ENCODE results near the gene SATB2.

Gene SATB2

GRCh38 chr2:199325881-199326280 is 131.9 kb downstream of the SATB2 start:
- no peaks in the 10 kb centered on the region for H3K36me3 ChIP-seq
- no peaks in the 10 kb centered on the region for H3K27me3 ChIP-seq
- no peaks in the 10 kb centered on the region for H3K4me1 ChIP-seq
- H3K9me3 ChIP-seq = no peaks in the 10 kb centered on the region
- no peak for TF ChIP-seq CTCF (IDR thresholded peaks at IDR 0.05; ENCODE audit: low read depth, low read length)
- no peak overlapping the region for H3K4me3 ChIP-seq (ENCODE audit: low read depth, low read length)
- DNase-seq = no peak

- no peak for DNase-seq
- no peaks in the 10 kb centered on the region for H3K36me3 ChIP-seq
Measured at GRCh38 chr2:199322151-199322550, 135.6 kb downstream of the SATB2 start.

GRCh38 chr2:199317646-199318045 is 140.1 kb downstream of the SATB2 start:
- no peak for TF ChIP-seq CTCF (IDR thresholded peaks at IDR 0.05; ENCODE audit: low read depth, low read length)
- Histone ChIP-seq H3K27me3 (no peaks in the 10 kb centered on the region), H3K4me1 (no peaks in the 10 kb centered on the region), H3K36me3 (no peaks in the 10 kb centered on the region), H3K4me3 (ENCODE audit: low read depth, low read length) (no peak overlapping the region), H3K9me3 (no peaks in the 10 kb centered on the region)
- no peak for DNase-seq

More at GRCh38 chr2:199322151-199322550, 135.6 kb downstream of the SATB2 start:
- no peak overlapping the region for H3K4me3 ChIP-seq (ENCODE audit: low read depth, low read length)
- H3K27me3 ChIP-seq = no peaks in the 10 kb centered on the region
- no peaks in the 10 kb centered on the region for H3K4me1 ChIP-seq
- no peaks in the 10 kb centered on the region for H3K9me3 ChIP-seq
- TF ChIP-seq CTCF (IDR thresholded peaks at IDR 0.05; ENCODE audit: low read depth, low read length) = no peak

DNA sequence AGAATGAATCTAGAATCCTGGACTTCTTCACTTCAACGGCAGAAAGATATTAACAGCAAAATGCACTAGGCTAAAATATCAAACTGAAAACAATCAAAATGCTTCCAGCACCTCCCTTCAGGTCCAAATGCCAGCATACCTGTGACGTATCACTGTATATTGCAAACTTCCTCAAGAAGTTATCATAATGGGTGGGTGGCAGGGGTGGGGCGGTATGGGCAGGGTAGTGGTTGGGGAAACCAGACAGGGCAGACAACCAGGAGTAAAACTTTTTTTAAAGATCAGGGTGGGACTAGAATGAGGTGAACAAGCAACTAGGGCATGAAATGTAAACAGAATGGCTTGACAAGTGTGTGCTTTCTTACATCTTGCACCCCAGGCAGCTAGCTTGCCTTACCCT is 140.9 kb downstream of the SATB2 start:
- no peak for DNase-seq
- no peaks in the 10 kb centered on the region for H3K36me3 ChIP-seq
- H3K27me3 ChIP-seq = no peaks in the 10 kb centered on the region
- no peaks in the 10 kb centered on the region for H3K9me3 ChIP-seq
- no peak for TF ChIP-seq CTCF (IDR thresholded peaks at IDR 0.05; ENCODE audit: low read depth, low read length)
- no peak overlapping the region for H3K4me3 ChIP-seq (ENCODE audit: low read depth, low read length)
- no peaks in the 10 kb centered on the region for H3K4me1 ChIP-seq

DNA sequence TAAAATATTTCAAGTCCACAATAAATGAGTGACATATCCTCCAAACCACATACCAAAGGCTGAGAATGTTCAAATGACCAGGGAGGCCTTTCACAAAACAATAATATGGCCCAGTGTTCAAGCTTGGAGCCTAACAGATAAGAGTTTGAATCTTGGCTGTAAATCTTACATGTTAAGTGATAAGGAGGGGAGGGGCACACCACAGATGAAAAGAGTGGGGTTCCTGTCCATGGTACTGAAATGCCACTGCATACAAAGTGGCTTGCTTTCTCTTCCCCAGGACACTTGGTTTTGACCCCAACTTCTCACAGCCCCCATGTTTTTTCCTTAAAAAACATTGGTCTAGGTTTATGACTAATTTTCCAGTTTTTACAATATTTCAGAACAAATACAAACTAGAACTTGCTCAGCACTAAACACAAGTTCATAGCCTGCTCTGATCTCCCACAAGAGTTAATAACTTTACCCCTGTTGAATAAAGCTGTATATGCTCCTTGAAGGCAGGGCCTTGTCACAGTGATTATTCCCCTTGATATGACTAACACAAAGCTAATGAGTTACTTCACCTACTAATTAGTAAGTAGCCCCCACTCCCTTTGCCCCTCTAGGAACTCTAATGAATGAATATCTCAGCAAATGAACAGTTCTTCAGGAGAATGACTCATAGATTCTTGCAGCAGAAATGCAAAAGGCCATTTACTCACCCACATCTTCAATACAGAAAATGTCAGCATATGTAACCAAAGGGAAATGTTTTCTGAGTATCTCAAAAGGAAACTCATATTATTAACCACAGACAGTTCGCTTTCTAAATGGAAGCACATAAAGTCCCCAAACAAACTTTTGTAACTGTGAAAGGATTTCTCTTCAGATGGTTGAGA is 142.2 kb downstream of the SATB2 start:
- no peak for DNase-seq
- no peaks in the 10 kb centered on the region for H3K9me3 ChIP-seq
- no peaks in the 10 kb centered on the region for H3K36me3 ChIP-seq

More for the DNA sequence above, 142.2 kb downstream of the SATB2 start:
- H3K4me1 ChIP-seq = peaks cover 12% of the 10 kb centered on the region
- no peak for TF ChIP-seq CTCF (IDR thresholded peaks at IDR 0.05; ENCODE audit: low read depth, low read length)
- no peaks in the 10 kb centered on the region for H3K27me3 ChIP-seq
- H3K4me3 ChIP-seq (ENCODE audit: low read depth, low read length) = no peak overlapping the region
